GM18507 (cell line): ENCODE data around the gene CGB1.
A peak's percentile ranks its signal among the peaks of the same experiment; 100 is the strongest.
"Not testable (repeated sequence)": the region's sequence is repeated elsewhere in the genome, so short reads cannot be mapped to it uniquely, and the experiment has no call there.

ENCODE experiments used
- DNase-seq: peaks from one replicate; pipeline ENCODE4 v3.0.0; 2011; ENCODE audit warnings: low read depth; ENCODE audit not compliant: insufficient read length; ENCODE audit errors: extremely low spot score
- FAIRE-seq: peaks from 2 replicates; lab custom pipeline; 2011; peaks lifted over from hg19 to GRCh38; lab: Jason Lieb, UNC

Gene CGB1

DNA sequence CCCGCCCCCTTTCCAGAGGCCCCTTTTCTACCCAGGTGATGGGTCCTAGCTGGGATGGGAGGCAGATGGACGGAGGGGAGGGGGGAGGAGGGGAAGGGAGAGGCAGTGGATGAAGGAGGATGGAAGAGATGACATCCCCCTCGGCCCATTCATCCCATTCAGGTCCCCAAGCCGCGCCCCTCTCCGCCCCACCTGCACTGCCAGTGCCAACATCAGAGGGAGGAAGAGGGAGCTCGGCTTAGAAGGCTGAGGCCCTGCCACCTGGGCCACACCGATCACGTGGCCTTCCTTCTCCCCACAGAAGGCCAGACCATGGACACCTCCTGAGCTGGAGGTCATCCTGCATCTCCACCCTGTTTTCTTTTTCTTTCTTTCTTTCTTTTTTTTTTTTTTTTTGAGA is 8.0 kb downstream of the CGB1 start:
- DNase-seq, FAIRE-seq: not testable (repeated sequence)

DNA sequence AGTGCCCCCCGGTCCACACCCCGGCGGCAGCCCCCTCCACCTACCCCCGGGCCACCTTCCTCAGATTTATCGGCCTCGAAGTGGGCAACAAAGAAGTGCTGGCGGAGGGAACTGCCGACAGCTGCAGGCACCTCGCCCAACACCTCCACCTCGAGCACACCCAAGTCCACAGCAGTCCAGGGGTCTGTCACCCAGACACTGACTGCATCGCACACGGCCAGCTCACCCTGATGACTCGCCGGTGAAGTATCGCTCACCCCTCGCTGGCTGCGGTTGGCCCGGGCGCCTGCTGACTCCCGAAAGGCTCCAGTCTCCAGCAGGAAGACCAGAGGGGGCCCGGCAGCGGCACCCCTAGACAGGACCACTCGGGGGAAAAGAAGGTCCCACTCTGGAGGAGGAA is 11.1 kb downstream of the CGB1 start:
- DNase-seq, FAIRE-seq: not testable (repeated sequence)

DNA sequence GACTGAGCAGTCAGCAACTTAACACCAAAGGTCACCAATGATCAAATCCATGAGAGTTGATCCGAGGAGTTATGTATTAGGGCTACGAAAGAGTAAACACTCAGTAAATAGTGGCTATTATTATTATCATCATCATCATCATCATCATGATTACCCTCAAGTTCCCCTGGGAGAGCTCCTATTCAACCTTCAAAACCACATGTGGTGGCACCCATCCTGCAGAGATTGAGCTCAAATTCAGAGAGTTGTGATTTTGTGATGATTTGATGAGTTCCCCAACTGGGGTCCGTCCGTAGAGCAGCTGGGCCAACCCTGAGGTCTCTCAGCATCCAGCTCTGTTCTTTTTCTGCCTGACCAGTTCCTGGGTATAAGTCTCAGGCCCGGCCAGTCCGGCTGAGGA is 11.6 kb downstream of the CGB1 start:
- FAIRE-seq, DNase-seq: not testable (repeated sequence)

DNA sequence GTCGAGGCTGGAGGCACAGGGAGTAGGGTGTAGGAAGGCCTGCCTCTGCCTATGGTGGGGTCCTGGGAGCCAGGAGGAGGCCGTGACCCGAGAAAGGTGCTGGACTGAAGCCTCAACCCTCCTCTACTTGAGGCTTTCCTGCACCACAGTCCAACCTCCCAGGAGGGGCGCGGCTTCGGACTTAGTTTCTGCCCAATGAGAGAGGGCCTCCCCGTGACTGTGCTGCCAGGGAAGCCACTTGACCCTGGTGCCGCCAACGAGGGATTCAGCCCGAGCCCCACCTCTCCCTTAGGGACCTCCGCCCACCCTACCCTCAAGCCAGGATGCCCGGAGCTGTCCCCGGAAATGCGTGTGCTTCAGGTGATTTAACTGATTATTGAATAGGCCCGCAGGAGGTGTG is 12.5 kb downstream of the CGB1 start, which contains the start of gene CGB3:
Gene CGB3, minus strand, starts transcription at position 101 of the 400 bp plus-strand sequence. CDS start 362 bp downstream, outside the sequence.
- not testable (repeated sequence) for DNase-seq, FAIRE-seq

DNA sequence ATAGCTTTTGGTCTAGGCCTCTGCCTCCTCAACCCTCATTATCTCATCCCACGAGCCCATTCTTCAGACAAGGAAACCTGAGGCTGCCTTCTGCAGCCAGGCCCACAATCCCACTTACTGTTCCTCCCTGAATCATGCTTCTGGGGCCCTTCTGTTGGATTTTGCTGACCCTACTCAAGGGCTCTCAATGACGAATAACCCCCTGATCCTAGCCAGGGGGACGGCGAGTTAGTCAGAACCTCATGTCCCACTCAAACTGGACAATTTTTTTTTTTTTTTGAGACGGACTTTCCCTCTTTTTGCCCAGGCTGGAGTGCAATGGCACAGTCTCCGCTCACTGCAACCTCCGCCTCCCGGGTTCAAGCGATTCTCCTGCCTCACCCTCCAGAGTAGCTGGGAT is 14.6 kb downstream of the CGB1 start:
- DNase-seq (no peak), FAIRE-seq (no peak)

- no peak for DNase-seq
- no peak for FAIRE-seq
Measured at GRCh38 chr19:49020931-49021895, 15.5 kb downstream of the CGB1 start.

DNA sequence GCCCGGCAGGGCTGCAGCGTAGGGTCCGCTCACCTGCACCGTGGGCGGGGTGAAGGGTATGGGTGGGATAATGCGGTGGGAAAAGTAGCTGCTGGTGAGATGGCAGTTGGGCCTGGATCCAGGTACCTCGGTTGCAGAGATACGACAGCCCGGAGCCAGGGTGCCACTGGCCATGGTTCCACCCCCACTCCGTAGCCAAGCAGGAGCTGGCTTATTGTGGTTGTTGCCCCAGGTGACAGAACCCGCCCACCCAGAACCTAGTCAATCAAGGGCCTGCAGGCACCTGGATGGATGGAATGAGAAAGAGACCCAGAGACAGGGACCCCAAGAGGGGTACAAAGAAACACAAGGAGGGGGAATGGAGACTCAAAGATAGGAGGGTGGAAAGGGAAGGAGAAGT is 16.4 kb downstream of the CGB1 start:
- no peak for FAIRE-seq

DNA sequence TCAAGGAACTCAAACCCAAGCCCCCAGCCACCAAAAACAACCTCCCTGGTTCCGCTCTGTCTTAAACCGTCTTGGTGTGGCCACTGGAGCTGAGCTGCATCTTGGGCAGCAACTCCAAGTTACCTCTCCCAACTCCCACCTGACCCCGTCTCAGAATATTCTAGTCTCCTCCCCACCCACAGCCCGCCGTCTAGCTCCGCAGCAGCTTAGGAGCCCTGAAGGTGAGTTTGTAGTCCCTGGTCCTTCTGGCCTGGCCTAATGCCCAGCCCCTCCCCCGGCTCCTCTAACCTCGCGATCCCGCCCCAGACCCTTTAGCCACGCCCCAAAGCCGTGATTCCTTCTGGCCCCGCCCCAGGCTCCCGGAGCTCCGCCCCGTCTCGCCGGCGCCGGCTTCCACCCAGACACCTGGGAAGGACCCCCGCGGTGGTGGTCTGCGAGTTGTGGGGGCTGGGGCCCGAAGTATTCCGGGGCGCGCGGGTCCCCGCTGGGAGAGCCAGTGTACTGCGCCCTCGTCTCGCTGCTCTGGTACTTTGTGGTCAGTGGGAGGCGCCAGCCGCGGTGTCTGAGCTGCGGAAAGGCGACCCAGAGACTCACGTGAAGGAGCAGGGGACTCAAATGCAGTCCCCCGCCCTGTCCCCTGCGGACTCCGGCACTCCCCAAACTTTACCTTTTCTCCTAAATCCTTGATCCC is 17.3 kb downstream of the CGB1 start:
- DNase-seq (no peak), FAIRE-seq (peak; percentile 55)

More for the DNA sequence above, 16.4 kb downstream of the CGB1 start:
- no peak for DNase-seq

GRCh38 chr19:49018388-49019241 is 18.1 kb downstream of the CGB1 start:
- DNase-seq, result not testable (repeated sequence)
- peak; percentile 38 for FAIRE-seq

DNA sequence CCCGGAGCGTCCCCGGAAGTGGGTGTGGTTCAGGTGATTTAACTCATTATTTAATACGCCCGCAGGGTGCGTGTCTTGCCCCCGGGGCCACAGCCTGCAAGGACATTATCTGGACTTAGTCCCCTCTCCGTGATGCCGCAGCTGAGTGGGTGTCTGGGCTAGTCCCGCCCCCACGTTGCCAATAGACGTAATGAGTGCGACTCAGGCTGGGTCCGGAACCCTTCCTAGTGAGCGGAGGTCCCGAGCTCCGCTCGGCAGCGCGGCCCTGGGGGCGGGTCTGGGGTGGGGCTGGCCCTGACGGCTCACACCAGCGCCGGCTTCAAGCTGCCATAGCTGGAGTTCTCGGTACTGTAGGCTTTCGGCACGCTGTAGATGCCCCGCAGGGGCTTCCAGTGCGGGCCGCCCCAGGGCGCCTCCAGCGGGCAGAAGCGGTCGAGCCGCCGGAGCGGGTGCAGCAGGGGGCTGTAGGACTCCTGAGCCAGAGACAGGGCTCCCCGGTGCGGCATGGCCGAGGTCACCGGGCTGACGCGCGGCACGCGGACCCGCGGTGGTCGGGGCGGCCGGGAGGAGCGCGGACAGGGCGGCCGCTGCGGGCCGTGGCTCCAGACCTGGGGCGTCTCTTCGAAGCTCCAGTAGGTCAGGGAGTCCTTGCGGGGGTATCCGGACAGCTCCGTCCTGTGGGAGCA is 18.9 kb downstream of the CGB1 start:
- FAIRE-seq (no peak), DNase-seq (no peak)

- FAIRE-seq (no peak), DNase-seq (no peak)
Measured at GRCh38 chr19:49017041-49017665, 19.5 kb downstream of the CGB1 start, which contains the start of gene LHB. Gene LHB, minus strand, starts transcription at chr19:49017091. Its CDS starts 10 bp downstream, at chr19:49017081.

- DNase-seq, result no peak
- no peak for FAIRE-seq
Measured at GRCh38 chr19:49016067-49016839, 20.4 kb downstream of the CGB1 start.

DNA sequence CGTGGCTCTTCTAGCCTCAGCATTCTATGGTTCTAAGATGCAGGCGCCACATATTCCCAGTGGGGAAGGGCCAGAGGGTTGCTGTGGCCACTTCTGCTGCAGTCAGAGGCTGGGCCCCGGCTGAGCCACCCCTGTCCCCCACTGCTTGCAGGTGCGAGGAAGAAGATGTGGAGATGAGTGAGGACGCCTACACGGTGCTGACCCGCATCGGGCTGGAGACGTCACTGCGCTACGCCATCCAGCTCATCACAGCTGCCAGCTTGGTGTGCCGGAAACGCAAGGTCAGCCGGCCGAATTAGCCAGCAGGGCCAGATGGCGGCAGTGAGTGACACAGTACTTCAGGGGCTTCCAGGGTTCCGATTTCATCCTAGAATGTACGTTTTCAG is 21.8 kb downstream of the CGB1 start:
- no peak for FAIRE-seq
- DNase-seq, result no peak

GRCh38 chr19:49014123-49014869 is 22.4 kb downstream of the CGB1 start:
- DNase-seq (no peak), FAIRE-seq (no peak)

- DNase-seq (no peak), FAIRE-seq (no peak)
Measured at GRCh38 chr19:49011194-49011593, 25.5 kb downstream of the CGB1 start.

DNA sequence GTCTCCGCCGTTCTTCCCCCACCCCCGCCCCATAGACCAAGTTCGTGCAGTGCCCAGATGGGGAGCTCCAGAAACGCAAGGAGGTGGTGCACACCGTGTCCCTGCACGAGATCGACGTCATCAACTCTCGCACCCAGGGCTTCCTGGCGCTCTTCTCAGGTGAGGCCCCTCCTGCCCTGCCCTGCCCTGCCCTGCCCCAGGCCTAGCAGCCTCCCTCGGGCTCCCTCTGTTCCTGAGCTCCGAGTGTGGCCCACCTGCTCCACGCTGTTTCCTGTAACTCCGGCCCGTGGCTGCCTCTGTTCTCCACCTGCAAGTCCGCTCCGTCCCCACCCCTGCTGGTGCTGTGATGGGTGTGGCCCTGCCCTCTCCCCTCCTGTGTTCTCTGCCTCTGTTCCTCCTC is 26.2 kb downstream of the CGB1 start:
- DNase-seq (no peak), FAIRE-seq (no peak)

- FAIRE-seq, result no peak
Measured at GRCh38 chr19:49009828-49010227, 26.9 kb downstream of the CGB1 start.

More at GRCh38 chr19:49009828-49010227, 26.9 kb downstream of the CGB1 start:
- no peak for DNase-seq
